CD4-positive, alpha-beta memory T cell (primary cell): ENCODE measurements around the gene USP53. TPM values are rescaled to one million over a fixed set of nuclear protein-coding genes. Genes with fewer than 3 reads are reported as not detected.

Experiments
- CTCF ChIA-PET: fragments of 350-600 bp; sonication (Branson Sonifier 250); formaldehyde crosslinking; loops from one replicate; lab custom pipeline; 2021; ENCODE audit warnings: inconsistent platforms; ENCODE audit not compliant: partially characterized antibody; lab: Charles Lee
- POLR2A ChIA-PET: fragments of 350-600 bp; sonication (Branson Sonifier 250); formaldehyde crosslinking; loops from one replicate; lab custom pipeline; 2021; ENCODE audit not compliant: partially characterized antibody; lab: Charles Lee
- DNase-seq, 5 donors: peaks; one replicate each; pipeline versions ENCODE4 v3.0.0 to v3.0.0-alpha.2; 2020 to 2022; ENCODE audit warnings: mixed read lengths in 1 of 5
- H3K27ac ChIP-seq: one replicate; pipeline ENCODE4 v1.7.0; 2013; ENCODE audit warnings: low read depth, low read length
- H3K27me3 ChIP-seq: 2 replicates; pipeline ENCODE4 v1.7.0; 2013; ENCODE audit warnings: mild to moderate bottlenecking, low read length, moderate library complexity; ENCODE audit not compliant: insufficient read depth
- H3K36me3 ChIP-seq: 2 replicates; pipeline ENCODE4 v1.7.0; 2013; ENCODE audit warnings: mild to moderate bottlenecking, low read length, moderate library complexity; ENCODE audit not compliant: insufficient read depth
- H3K4me1 ChIP-seq: 2 replicates; pipeline ENCODE4 v1.7.0; 2013; ENCODE audit warnings: mild to moderate bottlenecking, low read length, moderate library complexity; ENCODE audit not compliant: insufficient read depth
- H3K4me3 ChIP-seq, 2 donors: one replicate each; pipeline ENCODE4 v1.7.0; 2013; ENCODE audit warnings: low read length in 2 of 2, mild to moderate bottlenecking in 1 of 2
- H3K9me3 ChIP-seq, 2 donors: one replicate each; pipeline ENCODE4 v1.7.0; 2013; ENCODE audit warnings: low read length in 2 of 2, control low read depth in 1 of 2; ENCODE audit not compliant: control insufficient read depth in 1 of 2
- H3K27ac Mint-ChIP-seq, 7 donors: one replicate each; pipeline ENCODE4 v1.8.0; 2020 to 2021; ENCODE audit warnings: mixed read lengths in 7 of 7, mild to moderate bottlenecking in 6 of 7, inconsistent platforms in 3 of 7, moderate library complexity in 3 of 7
- H3K27me3 Mint-ChIP-seq, 2 donors: one replicate each; pipeline ENCODE4 v1.8.0; 2020 to 2021; ENCODE audit warnings: mixed read lengths in 2 of 2
- H3K36me3 Mint-ChIP-seq, 2 donors: one replicate each; pipeline ENCODE4 v1.8.0; 2020 to 2021; ENCODE audit warnings: mixed read lengths in 2 of 2, inconsistent platforms in 1 of 2, mild to moderate bottlenecking in 1 of 2
- H3K4me1 Mint-ChIP-seq, 4 donors: one replicate each; pipeline ENCODE4 v1.8.0; 2020 to 2021; ENCODE audit warnings: mixed read lengths in 4 of 4, mild to moderate bottlenecking in 1 of 4
- H3K4me3 Mint-ChIP-seq, 8 donors: one replicate each; pipeline ENCODE4 v1.8.0; 2020 to 2021; ENCODE audit warnings: mixed read lengths in 8 of 8, mild to moderate bottlenecking in 7 of 8, moderate library complexity in 6 of 8, inconsistent platforms in 3 of 8
- H3K9me3 Mint-ChIP-seq, 8 donors: one replicate each; pipeline ENCODE4 v1.8.0; 2020 to 2021; ENCODE audit warnings: mixed read lengths in 8 of 8, mild to moderate bottlenecking in 5 of 8, inconsistent platforms in 3 of 8, moderate library complexity in 1 of 8
- intact Hi-C: fragments of 100-400 bp; cut with micrococcal nuclease; formaldehyde crosslinking; loops from one replicate; pipeline ENCODE4 v1.15.1; 2023
- polyA plus RNA-seq, 2 donors: library from polyadenylated mRNA; unstranded; fragments of 300-500 nt; fragmentation: Illumina TruSeq; gene quantifications; one replicate each; pipeline ENCODE4 v1.2.3, GENCODE V29; 2021
- total RNA-seq, 2 experiments: library from RNA; stranded (reverse); gene quantifications; one replicate each; pipeline ENCODE4 v1.2.3, GENCODE V29; 2021

Gene USP53
- total and polyA plus RNA-seq, 4 experiments from 2014 or later: 5.3 to 28.9 (median 21.4) TPM

DNA sequence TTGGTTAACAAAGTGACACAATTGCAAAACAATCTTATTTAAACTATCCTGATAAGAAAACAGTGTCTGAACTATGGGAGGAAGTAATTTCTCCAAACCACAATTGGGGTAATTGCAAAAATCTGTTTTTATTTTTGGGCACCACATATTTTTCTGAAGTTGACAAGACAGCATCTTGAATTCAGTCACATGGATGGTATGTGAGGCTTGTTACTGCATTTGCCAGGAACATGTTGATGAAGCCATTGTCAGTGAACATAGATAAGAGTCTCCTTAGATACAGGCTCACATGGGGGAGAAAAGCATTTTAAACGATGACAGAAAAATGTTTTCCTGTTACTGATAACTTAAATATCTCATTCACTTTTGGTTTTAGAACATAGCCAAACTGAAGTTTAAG, 5.5 kb upstream of the USP53 start:
- Histone ChIP-seq H3K27me3 (no peaks in the 10 kb centered on the region), H3K36me3 (no peaks in the 10 kb centered on the region), H3K27ac (no peak overlapping the region), H3K4me1 (peaks cover 10% of the 10 kb centered on the region), H3K9me3 (no peaks in the 10 kb centered on the region), H3K4me3 (no peak overlapping the region)
- intact Hi-C loops: no loop called here
- POLR2A ChIA-PET: interaction anchor here (0.6 kb wide), 1 partner anchor 19 kb away, joined by 3 read pairs; no protein-coding TSS in a partner anchor
- Mint-ChIP-seq H3K9me3 (peaks cover 0 to 1% (median 0%) of the 10 kb centered on the region in 8 donors), H3K4me3 (peak overlapping the region in 1 of 8 donors; percentile 13), H3K27me3 (peaks cover 0 to 2% of the 10 kb centered on the region in 2 donors), H3K4me1 (peaks cover 13 to 25% (median 15%) of the 10 kb centered on the region in 4 donors), H3K27ac (peak overlapping the region in 1 of 7 donors; percentile 66), H3K36me3 (peaks cover 0 to 1% of the 10 kb centered on the region in 2 donors)
- CTCF ChIA-PET: interaction anchor here (0.9 kb wide), 1 partner anchor 19 kb away, joined by 3 read pairs; no protein-coding TSS in a partner anchor
- DNase-seq: no peak

GRCh38 chr4:119209077-119209476, 3.4 kb upstream of the USP53 start:
- ChIA-PET POLR2A (no interaction called here), CTCF (interaction anchor here (0.9 to 1.2 kb wide), 2 partner anchors 122 to 167 kb away, joined by 3 to 4 read pairs; no protein-coding TSS in a partner anchor)
- Histone ChIP-seq H3K27me3 (no peaks in the 10 kb centered on the region), H3K4me3 (no peak overlapping the region), H3K36me3 (no peaks in the 10 kb centered on the region), H3K9me3 (no peaks in the 10 kb centered on the region), H3K27ac (no peak overlapping the region), H3K4me1 (peaks cover 16% of the 10 kb centered on the region)
- DNase-seq: no peak
- Mint-ChIP-seq H3K27ac (peak overlapping the region in 1 of 7 donors; percentile 6), H3K4me3 (peak overlapping the region in 1 of 8 donors; percentile 31), H3K36me3 (peaks cover 0 to 12% of the 10 kb centered on the region in 2 donors), H3K9me3 (peaks cover 0 to 1% (median 0%) of the 10 kb centered on the region in 8 donors), H3K27me3 (no peaks in the 10 kb centered on the region), H3K4me1 (peaks cover 13 to 31% (median 24%) of the 10 kb centered on the region in 4 donors)
- intact Hi-C loops: no loop called here

DNA sequence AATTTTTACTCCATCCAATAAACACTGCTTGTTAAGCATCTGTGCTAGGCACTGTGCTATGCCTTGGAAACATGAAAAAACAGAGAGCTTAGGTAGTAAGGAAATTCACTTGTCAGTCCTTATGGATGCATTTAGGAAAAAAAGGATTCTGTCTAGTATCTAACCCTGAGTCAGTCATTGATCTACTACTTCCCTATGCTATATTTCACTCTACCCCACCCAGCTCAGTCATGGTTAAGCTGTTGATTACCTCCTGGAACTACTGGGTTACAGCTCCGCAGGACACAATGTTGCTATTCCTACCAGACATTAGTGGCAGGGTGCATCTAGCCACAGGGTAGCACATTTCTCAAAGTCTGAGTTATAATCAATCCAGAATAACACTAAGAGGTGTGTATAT, 2.9 kb upstream of the USP53 start:
- H3K27ac ChIP-seq: no peak overlapping the region
- Mint-ChIP-seq H3K36me3 (peaks cover 0 to 12% of the 10 kb centered on the region in 2 donors), H3K4me3 (no peak overlapping the region), H3K27me3 (no peaks in the 10 kb centered on the region), H3K9me3 (peaks cover 0 to 1% (median 0%) of the 10 kb centered on the region in 8 donors), H3K4me1 (peaks cover 13 to 32% (median 25%) of the 10 kb centered on the region in 4 donors), H3K27ac (no peak overlapping the region)
- no peak overlapping the region for H3K4me3 ChIP-seq
- no peaks in the 10 kb centered on the region for H3K27me3 ChIP-seq
- CTCF ChIA-PET: interaction anchor here (0.9 to 1.2 kb wide), 2 partner anchors 123 to 167 kb away, joined by 3 to 4 read pairs; no protein-coding TSS in a partner anchor
- intact Hi-C loops: no loop called here
- H3K36me3 ChIP-seq: no peaks in the 10 kb centered on the region
- peaks cover 21% of the 10 kb centered on the region for H3K4me1 ChIP-seq
- no peaks in the 10 kb centered on the region for H3K9me3 ChIP-seq
- POLR2A ChIA-PET: no interaction called here
- no peak for DNase-seq

DNA sequence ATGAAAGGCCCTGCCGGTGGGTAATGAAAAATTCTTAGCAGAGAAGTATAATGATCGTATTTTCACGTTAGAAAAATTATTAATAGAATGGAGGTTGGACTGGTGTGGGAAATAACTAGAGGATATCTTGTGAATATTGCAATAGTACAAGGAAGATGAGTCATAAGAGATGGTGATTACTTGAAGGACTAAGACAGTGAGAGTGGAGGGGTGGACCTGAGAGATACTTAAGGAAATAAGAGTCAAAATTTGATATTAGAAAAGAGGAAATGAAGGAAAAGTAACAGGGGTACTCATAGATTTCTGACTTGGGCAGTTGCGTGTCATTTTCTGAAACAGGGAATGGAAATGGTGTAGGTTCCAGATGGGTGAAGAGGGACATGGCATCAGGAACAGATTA, 1.7 kb upstream of the USP53 start:
- H3K4me3 Mint-ChIP-seq: peak overlapping the region; percentile 93 to 99 (median 96)
- peaks cover 0 to 12% of the 10 kb centered on the region in 2 donors for H3K36me3 Mint-ChIP-seq
- H3K27me3 Mint-ChIP-seq: no peaks in the 10 kb centered on the region
- intact Hi-C loops: loop anchor here (5.0 to 10.0 kb wide), 5 partner anchors 73 to 417 kb away; partner anchors contain the start of genes MYOZ2, PDE5A and SEC24D
- POLR2A ChIA-PET: interaction anchor here (3.0 kb wide), 1 partner anchor 71 kb away, joined by 37 read pairs; no protein-coding TSS in a partner anchor
- H3K9me3 Mint-ChIP-seq: peaks cover 0 to 1% (median 0%) of the 10 kb centered on the region in 8 donors
- Histone ChIP-seq H3K27me3 (no peaks in the 10 kb centered on the region), H3K4me1 (peaks cover 25% of the 10 kb centered on the region), H3K27ac (no peak overlapping the region), H3K9me3 (no peaks in the 10 kb centered on the region), H3K4me3 (no peak overlapping the region), H3K36me3 (no peaks in the 10 kb centered on the region)
- peaks cover 15 to 36% (median 29%) of the 10 kb centered on the region in 4 donors for H3K4me1 Mint-ChIP-seq
- peak overlapping the region in 4 of 7 donors; percentile 10 to 89 (median 36) for H3K27ac Mint-ChIP-seq
- DNase-seq: no peak
- CTCF ChIA-PET: no interaction called here

DNA sequence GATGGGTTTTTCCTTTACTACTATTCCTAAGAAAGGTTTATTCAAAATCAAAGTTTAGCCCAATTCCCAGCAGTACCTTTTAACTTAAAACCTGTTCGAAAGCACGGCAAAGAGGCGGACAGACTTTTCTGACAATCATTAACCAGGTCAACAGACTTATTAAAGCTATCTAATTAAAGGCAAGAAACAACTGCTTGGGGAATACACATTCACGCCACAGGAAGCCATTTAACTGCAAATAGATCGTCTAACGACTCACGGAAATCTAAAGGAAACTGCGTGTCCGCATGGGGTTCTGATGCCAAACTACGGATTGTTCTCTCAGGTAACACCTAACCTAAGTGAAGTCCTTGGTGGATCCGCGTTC, 663 bp upstream of the USP53 start:
- peaks cover 0 to 1% (median 0%) of the 10 kb centered on the region in 8 donors for H3K9me3 Mint-ChIP-seq
- peak overlapping the region; percentile 75 for H3K27ac ChIP-seq
- H3K27ac Mint-ChIP-seq: peak overlapping the region; percentile 87 to 99 (median 97)
- peaks cover 15 to 36% (median 25%) of the 10 kb centered on the region in 4 donors for H3K4me1 Mint-ChIP-seq
- CTCF ChIA-PET: interaction anchor here (0.9 to 3.0 kb wide), 6 partner anchors 55 to 171 kb away, joined by 3 to 22 read pairs (median 8); a partner anchor contains a TSS
- H3K4me3 Mint-ChIP-seq: peak overlapping the region; percentile 93 to 99 (median 96)
- POLR2A ChIA-PET: interaction anchor here (0.6 to 3.3 kb wide), 20 partner anchors 9 to 375 kb away, joined by 3 to 59 read pairs (median 5); partner anchors contain the start of genes MYOZ2 and SEC24D
- H3K4me1 ChIP-seq: peaks cover 25% of the 10 kb centered on the region
- H3K4me3 ChIP-seq: peak overlapping the region; percentile 98 to 99
- H3K9me3 ChIP-seq: no peaks in the 10 kb centered on the region
- H3K27me3 Mint-ChIP-seq: no peaks in the 10 kb centered on the region
- H3K27me3 ChIP-seq: no peaks in the 10 kb centered on the region
- intact Hi-C loops: loop anchor here (1.0 to 10.0 kb wide), 10 partner anchors 75 to 933 kb away; partner anchors contain the start of genes MAD2L1, MYOZ2, PDE5A and SEC24D
- no peaks in the 10 kb centered on the region for H3K36me3 ChIP-seq
- no peak for DNase-seq
- H3K36me3 Mint-ChIP-seq: peaks cover 0 to 12% of the 10 kb centered on the region in 2 donors

DNA sequence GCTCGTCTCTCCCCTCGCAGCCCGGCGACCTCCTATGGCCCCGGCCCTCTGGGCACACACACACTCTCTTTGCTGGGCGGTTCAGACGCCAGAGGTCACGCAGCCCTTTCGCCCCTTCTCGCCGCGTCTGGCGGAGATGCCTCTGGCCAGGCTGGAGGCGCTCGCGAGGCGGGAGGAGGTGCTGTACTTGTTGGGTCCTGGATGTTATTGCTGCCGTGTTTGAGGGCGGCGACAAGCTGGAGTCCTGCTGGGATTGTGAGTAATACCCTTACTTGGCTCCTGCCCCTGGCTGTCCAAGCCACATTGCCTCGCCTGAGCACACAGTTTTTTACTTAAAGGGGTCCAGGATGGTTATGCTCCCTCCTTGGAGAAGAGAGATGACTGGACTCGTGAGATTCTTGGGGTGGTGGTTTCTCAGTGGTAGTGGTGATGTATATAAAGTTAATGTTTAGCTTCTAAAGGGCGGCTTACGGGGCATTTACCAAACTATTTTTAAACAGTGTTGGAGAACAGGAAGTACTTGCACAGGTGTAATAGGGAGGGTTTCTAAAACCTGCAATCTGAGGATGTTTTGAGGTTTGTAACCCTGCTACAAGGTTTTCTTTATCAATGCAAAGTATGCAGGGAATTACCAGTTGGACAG, 572 bp downstream of the USP53 start:
- H3K27me3 ChIP-seq: no peaks in the 10 kb centered on the region
- Mint-ChIP-seq H3K36me3 (peaks cover 11 to 25% of the 10 kb centered on the region in 2 donors), H3K27ac (peak overlapping the region; percentile 87 to 99 (median 97)), H3K4me1 (peaks cover 20 to 44% (median 33%) of the 10 kb centered on the region in 4 donors), H3K27me3 (no peaks in the 10 kb centered on the region), H3K4me3 (peak overlapping the region; percentile 93 to 99 (median 96)), H3K9me3 (peaks cover 0 to 1% (median 0%) of the 10 kb centered on the region in 8 donors)
- H3K9me3 ChIP-seq: no peaks in the 10 kb centered on the region
- POLR2A ChIA-PET: interaction anchor here (0.9 to 3.3 kb wide), 22 partner anchors 15 to 377 kb away, joined by 3 to 59 read pairs (median 5); partner anchors contain the start of gene SEC24D
- H3K4me3 ChIP-seq: peak overlapping the region; percentile 98 to 99
- peaks cover 7% of the 10 kb centered on the region for H3K36me3 ChIP-seq
- intact Hi-C loops: loop anchor here (1.0 to 10.0 kb wide), 10 partner anchors 74 to 934 kb away; partner anchors contain the start of genes MAD2L1, MYOZ2, PDE5A and SEC24D
- CTCF ChIA-PET: interaction anchor here (1.1 to 3.0 kb wide), 11 partner anchors 19 to 242 kb away, joined by 3 to 22 read pairs (median 5); a partner anchor contains a TSS
- peak in 4 of 5 donors; percentile 54 to 72 (median 56) for DNase-seq
- H3K4me1 ChIP-seq: peaks cover 25% of the 10 kb centered on the region
- H3K27ac ChIP-seq: peak overlapping the region; percentile 75
